SK-MEL-5 (cell line): ENCODE data around the gene DHRS3. TPM values are rescaled to one million over a fixed set of nuclear protein-coding genes. Genes with fewer than 3 reads are reported as not detected.
"Not testable (repeated sequence)": the region's sequence is repeated elsewhere in the genome, so short reads cannot be mapped to it uniquely, and the experiment has no call there.

Source experiments
- DNase-seq: peaks from one replicate; pipeline ENCODE4 v3.0.0-alpha.2; 2016; ENCODE audit warnings: low read depth, low spot score
- in situ Hi-C: cut with HindIII; loops from 2 replicates; pipeline ENCODE4 v1.10.0; 2016; ENCODE audit warnings: low sequenced_read_pairs, high pct_unique_total_duplicates, low pct_unique_long_range_greater_than_20kb
- total RNA-seq: library from RNA; depleted of rRNA; stranded (reverse); fragments of >200 nt; shearing (Covaris generic); gene quantifications from 2 replicates; pipeline ENCODE4 v1.2.3, GENCODE V29; 2014

Gene DHRS3
- total RNA-seq, 1 experiment from 2014 or later, result not detected

DNA sequence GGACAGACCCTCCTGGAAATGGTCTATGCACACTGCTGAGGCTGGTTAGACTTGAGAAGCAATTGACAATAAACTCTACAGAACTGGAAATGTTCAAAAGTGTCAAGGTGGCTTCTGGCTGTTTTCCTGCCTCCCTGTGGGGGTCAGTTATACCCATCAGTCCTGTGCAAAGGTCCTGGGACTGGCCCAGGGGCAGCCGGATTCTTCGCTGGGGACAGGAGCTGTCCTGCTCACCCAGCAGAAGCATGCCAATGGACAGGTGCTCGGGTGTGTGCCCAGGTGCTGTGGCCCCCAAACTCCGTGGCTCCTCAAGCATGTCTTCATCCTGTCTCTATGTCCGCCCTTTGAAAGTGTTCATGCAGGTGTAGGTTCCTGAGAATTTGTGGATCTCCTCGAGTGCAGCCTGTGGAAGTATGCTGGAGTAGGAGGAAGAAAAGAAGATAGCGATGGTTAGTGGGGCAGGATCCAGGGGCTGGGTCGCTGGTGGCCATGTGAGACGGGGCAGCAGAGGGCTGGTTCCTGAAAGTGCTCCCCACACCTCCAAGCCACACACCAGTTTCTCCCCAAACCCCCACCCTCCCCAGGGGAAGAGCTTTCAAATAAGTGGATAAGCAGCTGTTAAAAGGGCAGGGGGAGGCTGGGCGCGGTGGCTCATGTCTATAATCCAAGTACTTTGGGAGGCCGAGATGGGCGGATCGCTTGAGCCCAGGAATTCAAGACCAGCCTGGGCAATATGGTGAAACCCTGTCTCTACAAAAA is 49.8 kb downstream of the DHRS3 start:
- in situ Hi-C loops, result no loop called here
- DNase-seq, result no peak

DNA sequence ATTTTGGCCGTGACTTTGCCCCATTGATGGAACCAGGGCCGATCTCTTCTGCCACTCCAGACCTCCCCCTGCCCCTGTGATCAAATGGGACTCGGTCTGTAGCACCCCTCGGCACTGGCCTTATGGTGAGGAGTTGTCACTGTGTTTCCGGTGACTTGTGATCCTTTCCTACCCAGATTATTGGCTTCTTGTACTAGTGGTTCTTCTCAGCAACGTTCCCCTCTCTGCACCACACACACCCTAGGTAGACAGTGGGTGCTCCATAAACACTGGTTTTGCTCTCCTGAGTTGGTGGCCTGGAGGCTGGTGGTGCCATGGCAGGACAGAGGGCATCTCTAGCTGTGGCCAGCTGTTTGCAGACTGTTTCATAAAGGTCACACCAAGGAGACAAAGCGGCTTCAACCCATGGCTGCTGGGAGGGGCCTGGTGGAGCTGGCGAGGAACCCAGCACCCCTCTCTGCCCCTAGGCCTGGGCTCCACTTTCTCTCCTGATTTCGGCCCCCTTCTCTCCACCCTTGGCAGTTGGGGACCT is 50.7 kb downstream of the DHRS3 start:
- DNase-seq, result no peak
- in situ Hi-C loops, result no loop called here

DNA sequence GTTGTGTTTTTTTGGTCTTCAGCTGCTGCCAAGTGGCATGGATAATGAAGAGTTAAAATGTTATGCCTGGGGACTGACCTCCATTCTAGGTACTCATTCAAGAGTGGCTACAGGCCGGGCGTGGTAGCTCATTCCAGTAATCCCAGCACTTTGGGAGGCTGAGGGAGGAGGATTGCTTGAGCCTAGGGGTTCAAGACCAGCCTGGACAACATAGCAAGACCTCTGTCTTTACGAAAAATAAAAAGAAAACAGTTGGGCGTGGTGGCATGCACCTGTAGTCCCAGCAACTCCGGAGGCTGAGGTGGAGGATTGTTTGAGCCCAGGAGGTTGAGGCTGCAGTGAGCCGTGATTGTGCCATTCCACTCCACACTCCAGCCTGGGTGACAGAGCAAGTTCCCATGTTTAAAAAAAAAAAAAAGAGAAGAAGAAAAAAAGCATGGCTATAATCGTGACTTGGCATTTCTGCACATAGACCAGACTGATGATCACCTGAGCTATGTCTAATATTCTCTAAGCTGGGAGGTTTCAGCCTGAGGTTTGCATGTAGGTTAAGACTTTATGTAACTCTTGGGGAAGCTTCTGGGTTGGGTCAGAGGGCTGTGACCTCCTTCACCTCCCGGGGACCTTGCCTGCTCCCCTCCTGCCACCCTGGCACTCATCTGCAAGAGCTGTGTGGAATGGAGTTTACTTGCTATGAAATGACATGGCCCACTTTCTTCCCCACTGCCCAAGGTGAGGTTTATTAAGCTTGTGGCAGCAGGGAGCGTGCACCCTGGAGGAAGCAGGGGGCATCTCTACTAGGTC is 51.3 kb downstream of the DHRS3 start:
- in situ Hi-C loops, result no loop called here
- DNase-seq, result no peak

DNA sequence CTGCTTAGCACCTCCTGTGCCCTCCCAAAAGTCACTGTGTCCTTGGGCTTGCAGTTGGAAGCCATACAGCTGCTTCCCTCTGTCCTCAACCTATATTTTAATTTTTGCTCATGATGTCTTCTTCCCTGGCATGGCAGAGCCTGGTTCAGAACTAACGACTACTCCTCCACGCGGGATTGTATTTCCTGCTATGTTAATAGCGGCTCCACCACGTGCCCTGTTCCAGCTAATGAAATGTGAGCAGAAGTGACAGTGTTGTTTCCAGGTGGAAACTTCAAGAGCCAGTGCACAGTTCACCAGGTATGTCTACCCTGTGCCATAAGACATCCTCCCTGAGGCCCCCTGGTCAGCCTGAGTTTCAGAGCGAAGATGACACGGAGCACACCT is 52.1 kb downstream of the DHRS3 start:
- in situ Hi-C loops, result no loop called here
- DNase-seq, result no peak

DNA sequence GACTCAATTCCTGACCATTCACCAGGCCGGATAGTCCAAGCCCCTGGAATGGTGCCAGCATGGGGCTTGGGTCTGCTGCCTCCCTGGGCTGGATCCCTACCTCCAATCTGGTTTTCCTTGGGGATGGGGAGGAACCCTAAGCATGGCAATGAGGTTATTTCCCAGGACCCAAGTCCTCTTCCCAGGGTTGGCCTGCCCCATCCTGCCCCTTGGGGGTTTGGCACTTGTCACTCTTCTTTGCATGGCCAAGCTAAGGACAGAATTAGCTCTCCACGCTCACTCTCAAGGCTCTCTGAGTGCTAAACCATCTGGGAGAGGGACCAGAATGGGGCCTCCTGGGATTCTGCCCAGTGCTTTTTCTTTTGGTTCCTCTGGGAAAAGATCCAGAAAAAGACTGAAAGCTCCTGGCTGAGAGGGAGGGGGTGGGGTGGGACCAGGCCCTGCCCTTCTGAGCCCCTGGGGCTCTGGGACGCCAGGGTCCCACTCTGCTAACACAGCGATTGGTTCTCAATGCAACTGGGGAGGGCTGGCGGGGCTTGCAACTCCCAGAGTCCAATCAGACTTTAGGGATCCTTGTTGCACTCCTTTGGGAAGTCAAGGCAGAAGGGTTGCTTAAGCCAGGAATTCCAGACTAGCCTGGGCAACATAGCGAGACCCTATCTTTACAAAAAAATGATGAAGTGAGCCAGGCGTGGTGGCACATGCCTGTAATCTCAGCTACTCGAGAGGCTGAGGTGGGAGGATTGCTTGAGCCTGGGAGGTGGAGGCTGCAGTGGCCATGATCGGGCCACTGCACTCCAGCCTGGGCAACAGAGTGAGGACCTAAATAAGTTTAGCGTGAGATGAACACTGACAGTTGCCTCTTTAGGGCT is 52.7 kb downstream of the DHRS3 start:
- no peak for DNase-seq
- in situ Hi-C loops, result no loop called here

DNA sequence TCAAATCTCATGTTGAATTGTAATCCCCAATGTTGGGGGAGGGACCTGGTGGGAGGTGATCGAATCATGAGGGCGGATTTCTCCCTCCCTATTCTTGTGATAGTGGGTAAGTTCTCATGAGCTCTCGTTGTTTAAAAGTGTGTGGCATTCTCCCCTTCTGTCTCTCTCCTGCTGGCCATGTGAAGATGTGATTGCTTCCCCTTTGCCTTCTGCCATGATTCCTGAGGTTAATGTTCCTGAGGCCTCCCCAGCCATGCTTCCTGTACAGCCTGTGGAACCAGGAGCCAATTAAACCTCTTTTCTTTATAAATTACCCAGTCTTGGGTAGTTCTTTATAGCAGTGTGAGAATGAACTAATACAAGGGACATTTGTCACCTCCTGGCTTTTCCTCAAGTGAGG is 53.8 kb downstream of the DHRS3 start:
- DNase-seq, in situ Hi-C loops: not testable (repeated sequence)

DNA sequence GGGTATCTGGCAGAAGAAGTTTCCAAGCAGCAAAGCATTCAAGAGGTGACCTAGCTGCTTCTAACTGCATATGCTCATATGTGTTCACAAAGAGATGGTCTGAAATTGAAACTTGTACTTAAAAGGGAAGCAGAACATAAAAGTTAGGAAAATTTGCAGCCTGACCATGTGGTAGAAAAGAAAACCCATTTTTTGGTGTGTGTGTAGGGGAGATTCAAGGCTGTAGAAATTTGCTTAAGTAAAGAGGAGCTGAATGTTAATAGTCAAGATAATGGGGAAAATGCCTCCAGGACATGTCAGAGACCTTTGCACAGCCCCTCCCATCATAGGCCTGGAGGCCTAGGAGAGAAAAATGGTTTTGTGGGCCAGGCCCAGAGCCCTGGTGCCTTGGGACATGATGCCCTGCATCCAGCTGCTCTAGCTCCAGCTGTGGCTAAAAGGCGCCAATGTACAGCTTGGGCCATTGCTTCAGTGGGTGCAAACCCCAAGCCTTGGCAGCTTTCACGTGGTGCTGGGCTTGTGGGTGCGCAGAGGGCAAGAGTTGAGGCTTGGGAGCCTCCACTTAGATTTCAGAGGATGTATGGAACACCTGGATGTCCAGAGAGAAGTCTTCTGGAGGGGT is 54.9 kb downstream of the DHRS3 start:
- in situ Hi-C loops, result no loop called here
- no peak for DNase-seq

DNA sequence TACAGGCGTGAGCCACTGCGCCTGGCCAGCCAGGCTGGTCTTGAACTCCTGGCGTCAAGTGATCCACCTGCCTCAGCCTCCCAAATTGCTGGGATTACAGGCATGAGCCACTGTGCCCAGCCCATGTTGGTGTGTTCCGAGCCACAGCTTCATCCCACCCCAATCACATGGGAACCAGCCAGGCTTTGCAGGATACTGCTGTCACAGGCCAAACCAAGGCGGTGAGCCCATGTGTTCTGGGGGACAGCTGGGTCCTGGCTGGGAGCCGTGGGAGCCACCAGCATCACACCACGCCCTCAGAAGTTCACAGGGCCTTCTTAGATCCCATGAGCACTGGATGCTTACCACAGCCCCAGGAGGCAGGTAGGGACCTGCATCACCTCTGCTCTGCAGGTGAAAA is 56.9 kb downstream of the DHRS3 start:
- DNase-seq, result no peak
- in situ Hi-C loops, result no loop called here

DNA sequence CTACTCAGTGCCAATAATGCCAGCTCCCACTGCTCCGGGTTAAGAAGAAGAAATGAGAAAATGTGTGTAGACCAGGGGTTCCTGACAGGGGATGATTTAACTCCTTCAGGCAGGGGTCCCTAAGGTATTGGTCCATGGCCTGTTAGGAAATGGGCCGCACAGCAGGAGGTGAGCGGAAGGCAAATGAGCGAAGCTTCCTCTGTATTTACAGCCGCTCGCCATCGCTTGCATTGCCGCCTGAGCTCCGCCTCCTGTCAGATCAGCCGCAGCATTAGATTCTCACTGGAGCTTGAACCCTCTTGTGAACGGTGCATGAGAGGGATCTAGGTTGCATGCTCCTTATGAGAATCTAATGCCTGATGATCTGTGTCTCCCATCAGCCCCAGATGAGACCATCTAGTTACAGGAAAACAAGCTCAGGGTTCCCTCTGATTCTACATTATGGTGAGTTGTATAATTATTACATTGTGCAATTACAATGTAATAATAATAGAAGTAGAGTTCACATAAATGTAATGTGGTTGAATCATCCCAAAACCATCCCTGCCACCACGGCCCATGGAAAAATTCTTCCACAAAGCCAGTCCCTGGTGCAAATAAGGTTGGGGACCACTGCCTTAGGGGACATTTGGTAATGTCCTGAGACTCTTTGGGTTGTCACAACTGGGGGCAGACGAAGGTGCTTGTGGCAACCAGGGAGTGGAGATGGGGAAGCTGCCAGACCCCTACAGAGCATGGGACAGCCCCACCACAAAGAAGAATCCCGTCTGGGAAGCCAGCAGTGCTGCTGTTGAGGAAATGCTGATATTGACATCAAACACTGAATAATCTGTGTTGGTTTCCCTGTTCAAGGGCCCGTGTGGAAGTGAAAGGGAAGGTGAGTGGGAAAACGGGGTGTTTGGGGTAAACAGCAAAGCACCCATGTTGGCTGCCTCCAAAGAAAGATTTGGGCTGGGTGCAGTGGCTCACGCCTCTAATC is 60.8 kb downstream of the DHRS3 start:
- in situ Hi-C loops, result no loop called here

DNA sequence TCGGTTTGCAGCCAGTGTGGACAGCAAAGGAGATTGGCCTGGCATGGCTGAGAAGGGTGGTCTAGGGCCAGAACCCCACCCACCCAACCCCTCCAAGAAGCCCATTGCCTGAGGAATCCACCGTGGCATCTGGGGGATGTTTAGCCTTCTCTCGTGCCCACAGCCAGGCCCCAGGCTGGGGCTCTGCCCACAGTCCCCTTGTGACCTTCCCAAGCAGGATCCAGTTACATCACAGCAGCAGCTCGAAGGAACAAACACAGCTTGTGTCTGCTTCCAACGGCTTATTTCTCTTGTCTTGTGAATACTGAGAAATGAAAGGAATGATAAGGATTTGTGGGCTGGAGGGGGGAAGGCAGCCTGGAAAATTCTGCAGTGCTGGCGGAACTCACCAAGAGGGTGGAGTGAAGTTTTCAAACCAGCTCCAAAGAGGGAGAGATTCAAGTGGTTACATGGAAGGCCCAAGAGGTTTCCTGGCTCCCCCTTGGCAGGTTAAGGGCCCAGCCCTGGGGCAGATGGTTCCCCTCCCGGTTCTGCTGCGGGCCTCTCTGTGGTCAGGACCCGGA is 61.6 kb downstream of the DHRS3 start:
- in situ Hi-C loops, result no loop called here
- DNase-seq, result peak; percentile 97

More for the DNA sequence above, 60.8 kb downstream of the DHRS3 start:
- DNase-seq, result no peak

DNA sequence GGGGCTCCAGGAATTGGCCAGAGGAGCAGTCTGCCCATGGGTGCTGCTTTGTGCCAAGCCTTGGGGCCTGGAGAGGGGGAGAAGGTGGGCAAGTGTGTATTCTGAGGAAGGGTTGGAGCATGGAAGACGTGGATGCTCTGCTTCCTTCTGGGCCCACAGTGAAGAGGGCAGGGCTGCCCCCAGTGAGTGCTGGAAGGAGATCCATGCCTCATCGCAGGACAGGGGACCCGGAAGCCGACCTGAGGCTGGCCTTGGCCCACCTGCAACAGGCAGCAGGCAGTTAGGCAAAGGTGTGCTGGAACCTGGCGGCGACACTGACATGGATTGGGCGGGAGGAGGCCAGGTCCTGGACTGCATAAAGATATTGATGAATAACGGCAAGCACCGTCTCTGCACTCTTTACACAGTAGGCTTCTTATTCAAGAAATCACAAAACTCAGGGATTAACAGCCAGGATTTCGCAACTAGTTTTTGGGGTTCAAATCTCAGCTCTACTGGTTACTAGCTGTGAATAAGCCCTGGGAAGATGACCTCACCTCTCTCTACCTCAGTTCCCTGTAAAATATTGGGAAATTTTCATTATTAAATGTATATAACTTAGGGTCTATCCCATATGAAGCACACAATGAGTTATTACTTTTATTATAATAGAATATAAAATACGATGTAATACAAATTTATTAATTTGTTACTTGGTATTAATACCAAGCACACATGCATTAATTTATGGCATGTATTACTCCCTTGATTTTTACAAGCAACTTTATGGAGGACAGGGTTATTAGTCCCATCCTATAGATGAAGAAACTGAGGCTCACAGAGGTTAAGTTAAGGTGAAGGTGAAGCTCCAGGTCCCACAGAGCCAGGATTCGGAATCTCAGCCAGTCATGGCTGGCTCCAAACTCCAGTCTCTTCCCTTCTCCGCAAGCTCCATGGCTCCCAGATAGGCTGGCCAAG is 62.3 kb downstream of the DHRS3 start:
- DNase-seq, result no peak
- in situ Hi-C loops, result no loop called here

DNA sequence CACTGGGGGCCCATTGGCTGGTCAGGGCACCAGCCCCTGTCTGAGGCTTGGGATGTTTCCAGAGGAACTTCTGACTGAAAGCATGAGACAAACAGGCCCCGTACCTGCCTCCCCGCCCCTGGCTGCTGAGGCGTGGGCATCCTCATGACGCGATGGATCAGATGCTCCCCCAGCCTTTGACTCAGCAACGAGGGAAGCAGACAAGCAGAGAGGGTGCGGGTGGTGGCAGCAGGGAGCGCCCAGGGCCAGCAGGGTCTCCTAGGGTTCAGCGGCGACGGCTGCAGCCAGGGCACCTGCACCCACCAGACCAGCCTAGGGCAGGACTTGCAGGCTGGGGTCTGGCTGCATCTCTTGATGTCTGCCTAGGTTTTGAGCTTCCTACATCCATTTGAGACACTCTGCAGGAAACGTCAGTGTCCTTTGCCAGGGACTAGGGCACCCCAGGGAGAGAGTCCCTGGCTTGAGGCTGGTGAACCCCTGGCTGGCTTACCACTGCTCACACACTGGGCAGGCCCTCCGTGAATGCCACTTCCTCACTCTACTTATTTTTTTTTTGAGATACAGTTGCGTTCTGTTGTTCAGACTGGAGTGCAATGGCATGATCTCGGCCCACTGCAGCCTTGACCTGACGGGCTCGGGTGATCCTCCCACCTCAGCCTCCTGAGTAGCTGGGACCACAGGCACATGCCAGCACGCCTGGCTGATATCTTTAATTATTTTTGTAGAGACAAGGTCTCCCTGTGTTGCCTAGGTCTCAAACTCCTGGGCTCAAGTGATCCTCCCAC is 63.3 kb downstream of the DHRS3 start:
- DNase-seq, result no peak
- in situ Hi-C loops, result no loop called here

DNA sequence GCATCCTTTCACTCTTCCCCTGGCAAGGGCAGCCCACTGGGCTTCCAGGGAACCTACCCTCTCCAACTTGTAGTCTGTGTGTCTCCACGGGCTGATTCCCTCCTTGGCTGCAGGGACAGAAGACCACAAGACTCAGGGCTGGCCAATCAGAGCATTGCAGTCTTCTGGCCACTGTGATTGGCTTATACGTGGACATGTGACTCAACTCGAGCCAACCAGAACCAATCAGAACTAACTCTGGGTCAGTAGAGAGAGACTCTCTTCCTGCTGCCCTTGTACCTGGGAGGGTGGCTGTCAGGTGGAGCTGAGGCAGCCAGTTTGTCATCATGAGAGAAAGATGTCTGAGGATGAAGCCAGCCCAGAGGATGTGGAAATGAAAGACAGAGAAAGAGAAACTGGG is 64.0 kb downstream of the DHRS3 start:
- peak; percentile 32 for DNase-seq
- in situ Hi-C loops, result no loop called here
